Small intestine (tissue), 7 donors: ENCODE results near the gene TMED10. TPM values are rescaled to one million over a fixed set of nuclear protein-coding genes. Genes with fewer than 3 reads are reported as not detected.
A peak's percentile ranks its signal among the peaks of the same experiment; 100 is the strongest.
"Not testable (repeated sequence)": the region's sequence is repeated elsewhere in the genome, so short reads cannot be mapped to it uniquely, and the experiment has no call there.

Experiments
- DNase-seq, 2 donors: peaks; one replicate each; pipeline versions ENCODE4 v3.0.0 to v3.0.0-alpha.2; 2013
- FAIRE-seq: peaks from 2 replicates; lab custom pipeline; 2012; peaks lifted over from hg19 to GRCh38; lab: Jason Lieb, UNC
- H3K27ac ChIP-seq, 3 donors: one replicate each; pipeline ENCODE4 v1.5.1; 2013; ENCODE audit warnings: low read length in 2 of 3, mild to moderate bottlenecking in 2 of 3, control low read depth in 1 of 3, inconsistent platforms in 1 of 3, low read depth in 1 of 3, moderate library complexity in 1 of 3
- H3K27me3 ChIP-seq, 3 donors: one replicate each; pipeline ENCODE4 v1.6.1; 2013; ENCODE audit warnings: low read length in 3 of 3, inconsistent platforms in 1 of 3; ENCODE audit not compliant: control insufficient read depth in 3 of 3, insufficient read depth in 3 of 3
- H3K36me3 ChIP-seq, 3 donors: one replicate each; pipeline ENCODE4 v1.6.1; 2013; ENCODE audit warnings: low read length in 3 of 3, inconsistent platforms in 1 of 3, low read depth in 1 of 3, mild to moderate bottlenecking in 1 of 3, moderate library complexity in 1 of 3; ENCODE audit not compliant: control insufficient read depth in 3 of 3, insufficient read depth in 2 of 3
- H3K4me1 ChIP-seq, 3 donors: one replicate each; pipeline ENCODE4 v1.6.1; 2013; ENCODE audit warnings: low read length in 2 of 3, inconsistent platforms in 1 of 3, low read depth in 1 of 3, mild to moderate bottlenecking in 1 of 3, moderate library complexity in 1 of 3; ENCODE audit not compliant: control insufficient read depth in 3 of 3, insufficient read depth in 2 of 3
- H3K4me3 ChIP-seq, 3 donors: one replicate each; pipeline ENCODE4 v1.5.1; 2013; ENCODE audit warnings: low read length in 3 of 3, control low read depth in 1 of 3, inconsistent platforms in 1 of 3, low read depth in 1 of 3, mild to moderate bottlenecking in 1 of 3, moderate library complexity in 1 of 3
- H3K9me3 ChIP-seq, 2 donors: one replicate each; pipeline ENCODE4 v1.6.1; 2013; ENCODE audit warnings: low read depth in 1 of 2, low read length in 1 of 2; ENCODE audit not compliant: control insufficient read depth in 2 of 2, insufficient read depth in 1 of 2
- WGBS, 3 donors: extraction: QIAGEN DNeasy Blood & Tissue Kit; methylation state at CpG; one replicate each; pipeline ENCODE4 v1.1.7; 2013; 5-methylcytosine and 5-hydroxymethylcytosine counted together
- polyA plus RNA-seq, 4 donors: library from polyadenylated mRNA; stranded (reverse) in 3 of 4; unstranded in 1 of 4; fragments of 200-250 nt in 3 of 4; fragments of 120-200 nt in 1 of 4; gene quantifications; one replicate each; pipeline versions ENCODE4 v1.2.1 to v1.2.3, GENCODE V29; 2013
- donor health status: healthy with polysubstance abuse.
- donor health status: control.
- donor health status: control.
- donor health status: Bipolar disorder and iron deficiency.
- donor health status: healthy.

Gene TMED10
- polyA plus RNA-seq, 4 donors = 26.4 to 260 (median 135) TPM

GRCh38 chr14:75128596-75128990 is 47.8 kb downstream of the TMED10 start:
- WGBS, 3 donors = 84 to 89% (median 87%) methylated on average over 5 of the region's 5 CpGs
- peaks cover 0 to 7% (median 7%) of the 10 kb centered on the region in 3 donors for H3K4me1 ChIP-seq
- FAIRE-seq (no peak), DNase-seq (no peak)
- H3K36me3 ChIP-seq = peaks cover 0 to 15% (median 1%) of the 10 kb centered on the region in 3 donors
- no peak overlapping the region for H3K4me3 ChIP-seq
- H3K9me3 ChIP-seq = no peaks in the 10 kb centered on the region
- H3K27me3 ChIP-seq = no peaks in the 10 kb centered on the region
- H3K27ac ChIP-seq = peak overlapping the region in 1 of 3 donors; percentile 16

GRCh38 chr14:75127903-75128595 is 48.4 kb downstream of the TMED10 start:
- 49 to 61% (median 55%) methylated on average over 10 of the region's 10 CpGs for WGBS, 3 donors
- DNase-seq (peak in 1 of 2 donors; percentile 25), FAIRE-seq (no peak)
- peaks cover 0 to 7% (median 7%) of the 10 kb centered on the region in 3 donors for H3K4me1 ChIP-seq
- peak overlapping the region in 2 of 3 donors; percentile 69 to 95 for H3K4me3 ChIP-seq
- H3K9me3 ChIP-seq = no peaks in the 10 kb centered on the region
- H3K27me3 ChIP-seq = no peaks in the 10 kb centered on the region
- peaks cover 0 to 15% (median 1%) of the 10 kb centered on the region in 3 donors for H3K36me3 ChIP-seq
- peak overlapping the region; percentile 89 to 98 (median 94) for H3K27ac ChIP-seq

- H3K36me3 ChIP-seq = peaks cover 0 to 15% (median 1%) of the 10 kb centered on the region in 3 donors
- FAIRE-seq, H3K9me3 ChIP-seq, H3K27me3 ChIP-seq, H3K4me1 ChIP-seq: not testable (repeated sequence)
- WGBS, 3 donors = 5 to 25% (median 18%) methylated on average over 16 of the region's 16 CpGs
- H3K27ac ChIP-seq = peak overlapping the region; percentile 89 to 98 (median 94)
- DNase-seq = peak in 1 of 2 donors; percentile 67
- peak overlapping the region; percentile 69 to 95 (median 77) for H3K4me3 ChIP-seq
Measured at GRCh38 chr14:75127474-75127820, 49.0 kb downstream of the TMED10 start.

DNA sequence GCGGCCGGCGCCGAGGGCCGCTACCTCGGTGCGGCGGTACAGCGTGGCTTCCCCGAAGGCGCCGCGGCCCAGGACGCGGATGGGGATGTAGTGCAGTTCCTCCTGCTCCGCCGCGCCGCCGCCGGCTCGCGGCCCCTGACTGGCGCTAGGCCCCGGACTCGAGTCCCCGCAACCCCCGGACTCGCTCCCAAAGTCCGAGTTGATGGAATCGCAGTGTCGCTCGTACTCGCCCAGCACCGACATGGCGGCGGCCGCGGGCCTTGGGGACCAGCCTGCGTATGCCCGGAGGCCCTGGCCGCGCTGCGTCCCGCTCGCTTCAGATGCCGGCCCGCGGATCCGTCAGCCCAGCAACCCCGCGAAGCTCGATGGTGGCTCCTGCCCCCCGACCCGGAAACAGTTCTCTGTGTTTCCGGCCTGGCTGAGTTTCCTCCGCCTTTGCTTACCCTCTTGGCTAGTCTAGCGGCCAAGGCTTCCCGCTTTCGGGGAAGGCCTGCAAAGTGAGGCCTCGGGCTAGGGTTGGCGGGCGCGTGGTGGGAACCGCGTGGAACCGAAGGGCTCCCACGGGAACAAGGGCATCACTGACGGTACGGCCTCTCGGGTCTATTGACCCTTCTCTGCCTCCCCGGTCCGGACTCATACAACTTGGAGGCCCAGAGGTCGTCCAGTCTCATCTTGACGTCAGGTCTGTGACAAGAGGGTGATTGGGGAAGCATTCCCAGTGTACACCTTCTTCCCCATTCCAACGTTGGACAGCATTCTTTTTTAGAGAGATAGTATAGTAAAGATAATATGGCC is 49.5 kb downstream of the TMED10 start, which contains the start of gene NEK9:
TSS of gene NEK9 (minus strand) at position 370 of the 795 bp plus-strand sequence. CDS start at position 243, 127 bp downstream.
- no peaks in the 10 kb centered on the region for H3K9me3 ChIP-seq
- peak within 1 kb of the TSS; percentile 69 to 95 (median 77) for H3K4me3 ChIP-seq
- peaks cover 0 to 7% (median 7%) of the 10 kb centered on the region in 3 donors for H3K4me1 ChIP-seq
- 0% methylated on average over 67 to 76 of the region's 76 CpGs for WGBS, 3 donors
- H3K27ac ChIP-seq = peak within 1 kb of the TSS; percentile 89 to 98 (median 94)
- DNase-seq (peak; percentile 90 to 97), FAIRE-seq (no peak)
- peaks cover 0 to 11% (median 1%) of the 10 kb centered on the region in 3 donors for H3K36me3 ChIP-seq
- H3K27me3 ChIP-seq = no peaks in the 10 kb centered on the region

DNA sequence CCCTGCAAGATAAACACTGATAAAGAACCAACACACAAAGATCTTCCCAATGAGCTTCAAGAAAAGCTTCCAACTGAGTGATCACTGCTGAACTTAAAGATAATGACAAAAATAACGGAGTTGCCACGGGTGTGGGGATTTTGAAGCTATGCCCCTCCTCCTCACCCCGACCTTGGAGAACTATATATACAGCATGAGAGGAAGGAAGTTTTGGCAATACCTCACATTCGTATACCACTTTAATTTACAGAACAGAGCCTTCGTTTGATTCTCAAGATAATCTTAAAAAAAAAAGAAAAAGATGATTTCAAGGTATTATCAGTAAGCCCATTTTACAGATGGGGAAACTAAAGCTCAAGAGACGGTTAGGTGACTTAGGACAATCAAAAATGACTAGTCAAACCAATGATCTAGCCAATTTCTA is 50.3 kb downstream of the TMED10 start:
- peaks cover 0 to 7% (median 7%) of the 10 kb centered on the region in 3 donors for H3K4me1 ChIP-seq
- no peak for DNase-seq
- H3K4me3 ChIP-seq = peak overlapping the region; percentile 69 to 95 (median 77)
- peak overlapping the region; percentile 89 to 98 (median 94) for H3K27ac ChIP-seq
- H3K27me3 ChIP-seq = no peaks in the 10 kb centered on the region
- peaks cover 0 to 15% (median 1%) of the 10 kb centered on the region in 3 donors for H3K36me3 ChIP-seq
- H3K9me3 ChIP-seq = no peaks in the 10 kb centered on the region
- FAIRE-seq = no peak
- 1 to 4% (median 1%) methylated on average over 6 of the region's 6 CpGs for WGBS, 3 donors

DNA sequence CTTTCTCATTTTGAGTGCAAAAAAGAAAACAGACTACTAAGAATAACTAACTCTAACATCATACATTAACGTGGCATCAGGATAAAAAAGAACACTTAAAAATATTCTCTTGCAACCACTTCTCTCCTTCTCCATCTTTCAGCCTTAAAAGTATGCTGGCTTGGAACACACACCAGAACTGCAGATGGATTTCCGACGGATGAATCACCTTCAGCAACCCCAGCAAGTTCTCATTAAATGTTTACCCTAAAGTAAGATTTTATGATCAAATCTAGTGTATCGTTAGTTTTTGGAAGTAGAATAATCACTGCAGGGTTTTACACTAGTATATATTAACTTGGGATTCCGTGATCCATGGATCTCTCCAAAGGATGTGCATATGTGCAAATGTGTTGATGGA is 50.8 kb downstream of the TMED10 start:
- DNase-seq (no peak), FAIRE-seq (no peak)
- Histone ChIP-seq H3K4me3 (peak overlapping the region in 2 of 3 donors; percentile 69 to 95), H3K9me3 (no peaks in the 10 kb centered on the region), H3K27me3 (no peaks in the 10 kb centered on the region), H3K4me1 (peaks cover 0 to 7% (median 7%) of the 10 kb centered on the region in 3 donors), H3K36me3 (peaks cover 0 to 15% (median 1%) of the 10 kb centered on the region in 3 donors), H3K27ac (peak overlapping the region in 1 of 3 donors; percentile 94)
- 71 to 74% (median 73%) methylated on average over 5 of the region's 5 CpGs for WGBS, 3 donors

GRCh38 chr14:75123991-75124390 is 52.4 kb downstream of the TMED10 start:
- DNase-seq (peak in 1 of 2 donors; percentile 65), FAIRE-seq (no peak)
- Histone ChIP-seq H3K27ac (peak overlapping the region in 2 of 3 donors; percentile 15 to 32), H3K9me3 (no peaks in the 10 kb centered on the region), H3K4me1 (peaks cover 0 to 7% (median 7%) of the 10 kb centered on the region in 3 donors), H3K4me3 (no peak overlapping the region), H3K36me3 (peaks cover 0 to 8% (median 5%) of the 10 kb centered on the region in 3 donors), H3K27me3 (no peaks in the 10 kb centered on the region)
- WGBS, 3 donors = 23 to 29% (median 23%) methylated on average over 7 of the region's 7 CpGs

GRCh38 chr14:75121552-75121951 is 54.9 kb downstream of the TMED10 start:
- no peak for DNase-seq
- H3K4me1 ChIP-seq = peaks cover 0 to 7% (median 7%) of the 10 kb centered on the region in 3 donors
- peaks cover 1 to 14% (median 12%) of the 10 kb centered on the region in 3 donors for H3K36me3 ChIP-seq
- H3K9me3 ChIP-seq = no peaks in the 10 kb centered on the region
- no peak overlapping the region for H3K4me3 ChIP-seq
- no peak overlapping the region for H3K27ac ChIP-seq
- no peak for FAIRE-seq
- no peaks in the 10 kb centered on the region for H3K27me3 ChIP-seq
- 96 to 98% (median 96%) methylated on average over 7 of the region's 7 CpGs for WGBS, 3 donors
